ENCODE data around the gene PSMD1.

DNA sequence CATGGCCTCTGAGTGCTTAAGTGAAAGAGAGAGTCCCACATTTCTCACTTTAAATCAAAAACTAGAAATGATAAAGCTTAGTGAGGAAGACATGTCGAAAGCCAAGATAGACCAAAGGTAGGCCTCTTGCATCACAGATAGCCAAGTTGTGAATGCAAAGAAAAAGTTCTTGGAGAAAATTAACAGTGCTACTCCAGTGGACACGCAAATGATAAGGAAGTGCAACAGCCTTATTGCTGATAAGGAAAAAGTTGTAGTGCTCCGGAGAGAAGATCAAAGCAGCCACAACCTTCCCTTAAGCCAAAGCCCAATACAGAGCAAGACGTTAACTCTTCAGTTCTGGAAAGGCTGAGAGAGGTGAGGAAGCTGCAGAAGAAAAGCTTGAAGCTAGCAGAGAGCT is 32.1 kb downstream of the PSMD1 start:
- TF ChIP-seq, protein P1, sequence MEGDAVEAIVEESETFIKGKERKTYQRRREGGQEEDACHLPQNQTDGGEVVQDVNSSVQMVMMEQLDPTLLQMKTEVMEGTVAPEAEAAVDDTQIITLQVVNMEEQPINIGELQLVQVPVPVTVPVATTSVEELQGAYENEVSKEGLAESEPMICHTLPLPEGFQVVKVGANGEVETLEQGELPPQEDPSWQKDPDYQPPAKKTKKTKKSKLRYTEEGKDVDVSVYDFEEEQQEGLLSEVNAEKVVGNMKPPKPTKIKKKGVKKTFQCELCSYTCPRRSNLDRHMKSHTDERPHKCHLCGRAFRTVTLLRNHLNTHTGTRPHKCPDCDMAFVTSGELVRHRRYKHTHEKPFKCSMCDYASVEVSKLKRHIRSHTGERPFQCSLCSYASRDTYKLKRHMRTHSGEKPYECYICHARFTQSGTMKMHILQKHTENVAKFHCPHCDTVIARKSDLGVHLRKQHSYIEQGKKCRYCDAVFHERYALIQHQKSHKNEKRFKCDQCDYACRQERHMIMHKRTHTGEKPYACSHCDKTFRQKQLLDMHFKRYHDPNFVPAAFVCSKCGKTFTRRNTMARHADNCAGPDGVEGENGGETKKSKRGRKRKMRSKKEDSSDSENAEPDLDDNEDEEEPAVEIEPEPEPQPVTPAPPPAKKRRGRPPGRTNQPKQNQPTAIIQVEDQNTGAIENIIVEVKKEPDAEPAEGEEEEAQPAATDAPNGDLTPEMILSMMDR (IDR thresholded peaks at IDR 0.05; ENCODE audit: low read depth, low read length), result no peak
- no peak for TF ChIP-seq EZH2phosphoT487 (IDR thresholded peaks at IDR 0.05; ENCODE audit: low read depth)

All from OCI-LY3 (cell line).